NCI-H2171 (cell line): ENCODE results near the gene INHBE.
A peak's percentile ranks its signal among the peaks of the same experiment; 100 is the strongest.
"Not testable (repeated sequence)": the region's sequence is repeated elsewhere in the genome, so short reads cannot be mapped to it uniquely, and the experiment has no call there.

Source experiments
- DNase-seq: peaks from one replicate; lab custom pipeline; 2025; lab: John Stamatoyannopoulos, UW

INHBE gene

GRCh38 chr12:57476162-57476992 is 21.3 kb downstream of the INHBE start:
- DNase-seq: no peak

- no peak for DNase-seq
Observed at GRCh38 chr12:57476993-57477709, 22.0 kb downstream of the INHBE start.

DNA sequence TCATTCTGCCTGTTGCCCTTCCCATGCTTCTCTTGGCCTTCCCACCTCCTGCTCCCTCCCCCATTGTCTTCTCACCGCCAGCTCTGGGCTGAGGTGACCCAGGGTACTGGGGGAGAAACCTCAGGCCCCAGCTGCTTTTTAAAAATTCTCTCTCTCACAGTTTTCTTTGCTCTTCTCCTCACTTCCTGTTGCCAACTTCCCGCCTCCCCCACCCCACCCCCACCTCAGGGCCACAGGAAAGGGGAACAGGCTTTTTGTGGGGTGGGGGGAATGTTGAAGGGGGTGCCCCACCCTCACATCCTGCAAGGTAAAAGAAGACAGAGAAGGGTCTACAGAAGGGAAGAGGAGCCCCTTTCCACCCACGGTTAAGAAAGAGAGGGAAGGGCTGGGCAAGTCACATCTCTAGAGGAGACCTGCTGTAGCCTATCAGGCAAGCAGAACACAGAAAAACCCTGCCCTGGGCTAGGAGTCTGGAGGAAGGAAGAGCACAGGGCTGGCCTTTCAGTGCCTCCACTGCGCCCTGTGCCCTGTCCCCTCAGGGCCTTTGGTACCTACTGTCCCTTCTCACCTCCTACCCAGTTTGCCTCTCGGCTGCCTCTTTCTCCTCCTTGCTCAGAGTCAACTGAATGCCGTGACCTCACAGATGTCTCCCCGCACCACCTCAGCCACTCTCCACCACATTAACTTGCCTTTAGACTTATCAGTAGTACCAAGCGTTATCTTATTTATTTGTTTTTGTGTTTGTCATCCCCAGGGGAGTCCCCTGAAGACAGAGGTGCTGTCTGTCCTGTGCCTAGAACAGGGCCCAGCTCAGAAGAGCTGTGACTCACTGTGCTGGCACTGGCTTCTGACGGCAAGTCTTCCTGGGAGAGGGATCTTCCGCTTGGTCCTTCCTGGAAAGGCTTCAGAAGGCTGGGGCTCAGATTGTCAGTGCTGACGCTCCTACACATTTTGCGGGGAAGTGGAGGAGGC is 22.9 kb downstream of the INHBE start:
- no peak for DNase-seq

DNA sequence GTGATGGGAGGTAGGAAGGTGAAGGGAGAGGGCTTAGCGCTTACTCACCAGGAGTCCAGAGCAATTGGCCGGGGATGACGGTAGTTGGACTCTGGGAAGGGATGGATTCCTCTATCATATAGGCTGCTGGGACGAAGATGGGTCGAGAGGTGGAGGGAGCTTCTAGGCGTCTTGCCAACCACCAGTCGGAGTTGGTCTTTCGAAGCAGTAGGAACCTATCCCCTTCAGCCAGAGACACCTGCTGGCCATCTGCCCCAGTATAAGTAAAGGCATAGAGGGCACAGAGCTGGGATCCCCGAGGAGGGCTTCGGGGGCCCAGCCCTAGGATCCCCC is 23.9 kb downstream of the INHBE start:
- no peak for DNase-seq

DNA sequence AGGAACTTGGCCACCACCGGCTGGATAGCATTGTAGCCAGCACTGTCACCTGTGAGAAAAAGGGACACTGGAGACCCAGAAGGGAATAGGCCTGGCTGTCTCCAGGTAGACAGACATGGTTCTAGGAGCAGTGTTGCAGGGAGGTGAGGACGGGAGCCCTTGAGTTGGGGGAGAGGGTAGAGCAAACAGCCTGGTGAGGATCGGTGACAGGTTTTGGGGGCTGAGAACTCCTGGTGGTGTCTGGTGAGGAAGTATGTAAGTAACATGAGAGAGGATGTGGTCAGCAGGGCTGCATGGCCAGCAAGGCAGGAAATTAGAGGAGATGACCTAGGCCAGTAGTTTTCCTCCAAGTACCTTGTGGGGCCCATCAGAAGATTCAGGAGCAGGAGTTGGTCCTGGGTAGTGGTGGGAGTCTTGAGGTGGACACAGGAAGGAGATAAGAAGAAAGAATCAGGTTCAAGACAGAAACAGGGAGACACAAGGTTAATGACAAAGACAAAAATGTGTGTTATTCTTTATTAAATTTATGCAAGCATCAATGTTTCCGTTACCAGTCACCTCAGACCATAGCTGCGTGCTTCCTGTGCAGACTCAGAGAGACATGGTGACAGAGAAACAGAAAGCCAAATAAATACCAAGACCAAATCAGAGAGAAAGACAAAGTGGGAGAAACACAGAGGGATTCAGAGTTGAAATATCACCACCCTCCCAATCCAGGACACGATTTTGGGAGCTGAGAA is 24.4 kb downstream of the INHBE start, which contains the start of gene ARHGAP9:
Gene ARHGAP9 (minus strand): TSS at position 491 of the 740 bp plus-strand sequence. CDS start 460 bp downstream, at position 31.
- no peak for DNase-seq

GRCh38 chr12:57481671-57482070 is 26.6 kb downstream of the INHBE start:
- DNase-seq: no peak

DNA sequence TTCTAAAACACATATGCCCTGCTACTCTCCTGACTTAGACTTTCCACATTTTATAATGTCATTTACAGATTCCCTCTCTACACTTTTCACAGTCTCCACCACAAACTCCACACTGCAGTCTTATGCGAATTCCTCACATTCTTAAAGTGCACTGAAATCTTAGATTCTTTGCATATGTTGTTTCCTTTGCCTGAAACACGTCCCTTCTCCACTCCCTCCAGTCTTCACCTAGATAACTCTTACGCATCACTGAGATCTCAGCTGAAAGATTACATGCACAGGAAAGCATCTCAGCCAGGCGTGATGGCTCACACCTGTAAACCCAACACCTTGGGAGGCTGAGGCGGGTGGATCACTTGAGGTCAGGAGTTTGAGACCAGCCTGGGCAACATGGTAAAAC is 28.4 kb downstream of the INHBE start:
- no peak for DNase-seq

- DNase-seq: no peak
Observed at GRCh38 chr12:57485695-57486094, 30.6 kb downstream of the INHBE start.

DNA sequence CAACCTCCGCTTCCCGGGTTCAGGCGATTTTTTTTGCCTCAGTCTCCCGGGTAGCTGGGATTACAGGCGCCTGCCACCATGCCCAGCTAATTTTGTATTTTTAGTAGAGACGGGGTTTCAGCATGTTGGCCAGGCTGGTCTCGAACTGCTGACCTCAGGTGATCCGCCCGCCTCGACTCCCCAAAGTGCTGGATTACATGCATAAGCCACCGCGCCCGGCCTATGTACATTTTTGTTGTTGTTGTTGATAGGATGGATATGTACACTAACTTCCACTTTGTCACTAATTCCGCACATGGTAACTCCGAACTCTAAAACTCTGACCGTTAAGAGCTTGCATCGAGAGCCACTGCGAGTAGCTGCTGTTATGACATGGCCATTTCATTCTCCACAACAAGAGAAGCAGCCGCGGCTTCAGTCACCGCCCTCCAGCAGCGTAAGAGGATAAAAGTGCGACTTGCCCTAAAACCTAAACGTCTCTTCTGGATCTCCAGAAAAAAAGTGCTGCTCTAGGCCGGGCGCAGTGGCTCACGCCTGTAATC is 32.0 kb downstream of the INHBE start:
- DNase-seq: no peak

- peak; percentile 96 for DNase-seq
Observed at GRCh38 chr12:57487597-57488401, 32.7 kb downstream of the INHBE start, which contains the start of gene MARS1. MARS1 (plus strand) TSS chr12:57488068; CDS start chr12:57488091, 23 bp downstream.

DNA sequence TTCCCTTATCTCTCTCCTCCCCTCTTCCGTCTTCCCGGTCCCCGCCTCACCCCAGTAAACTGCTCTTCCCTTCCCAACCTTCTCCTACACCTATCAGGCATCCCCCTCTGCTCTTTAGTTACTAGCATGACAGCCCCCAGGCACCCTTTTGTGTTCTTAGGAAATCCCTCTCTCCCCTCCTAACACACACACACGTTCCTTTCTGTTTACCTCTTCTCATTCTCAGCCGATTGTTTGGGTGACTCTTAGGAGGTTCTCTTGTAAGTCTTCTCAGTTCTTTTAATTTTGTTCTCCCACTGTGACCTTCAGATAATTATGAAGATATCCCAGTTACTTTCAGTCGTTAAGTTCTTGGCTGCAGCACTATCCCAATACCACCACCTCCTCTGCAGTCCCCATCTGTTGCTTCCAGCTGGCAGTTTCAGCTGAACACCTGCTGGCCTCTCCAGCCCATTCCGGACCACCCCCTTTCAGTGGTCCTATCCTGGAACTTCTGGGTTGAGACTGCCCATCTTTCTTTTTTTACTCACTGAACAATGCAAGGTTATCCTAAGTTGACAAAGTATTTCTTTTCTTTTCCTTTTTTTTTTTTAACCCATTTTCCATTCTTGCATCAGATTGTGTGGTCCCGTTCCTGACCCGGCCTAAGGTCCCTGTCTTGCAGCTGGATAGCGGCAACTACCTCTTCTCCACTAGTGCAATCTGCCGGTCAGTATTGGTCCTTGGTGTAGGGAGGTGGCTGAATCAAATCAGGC is 33.5 kb downstream of the INHBE start:
- DNase-seq: no peak

DNA sequence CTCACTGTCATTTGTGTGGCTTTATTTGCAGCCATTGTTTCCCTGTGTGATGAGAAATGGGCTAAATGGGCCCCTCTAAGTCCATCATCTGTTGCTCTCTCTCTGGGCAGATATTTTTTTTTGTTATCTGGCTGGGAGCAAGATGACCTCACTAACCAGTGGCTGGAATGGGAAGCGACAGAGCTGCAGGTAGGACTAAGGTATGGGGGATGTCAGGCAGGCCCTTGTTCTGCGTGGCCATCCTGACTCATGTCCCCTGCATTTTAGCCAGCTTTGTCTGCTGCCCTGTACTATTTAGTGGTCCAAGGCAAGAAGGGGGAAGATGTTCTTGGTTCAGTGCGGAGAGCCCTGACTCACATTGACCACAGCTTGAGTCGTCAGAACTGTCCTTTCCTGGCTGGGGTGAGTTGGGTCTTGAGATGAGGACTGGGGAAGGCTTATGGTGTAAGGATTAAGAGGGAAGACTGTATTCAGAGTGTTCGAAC is 34.1 kb downstream of the INHBE start:
- no peak for DNase-seq

DNA sequence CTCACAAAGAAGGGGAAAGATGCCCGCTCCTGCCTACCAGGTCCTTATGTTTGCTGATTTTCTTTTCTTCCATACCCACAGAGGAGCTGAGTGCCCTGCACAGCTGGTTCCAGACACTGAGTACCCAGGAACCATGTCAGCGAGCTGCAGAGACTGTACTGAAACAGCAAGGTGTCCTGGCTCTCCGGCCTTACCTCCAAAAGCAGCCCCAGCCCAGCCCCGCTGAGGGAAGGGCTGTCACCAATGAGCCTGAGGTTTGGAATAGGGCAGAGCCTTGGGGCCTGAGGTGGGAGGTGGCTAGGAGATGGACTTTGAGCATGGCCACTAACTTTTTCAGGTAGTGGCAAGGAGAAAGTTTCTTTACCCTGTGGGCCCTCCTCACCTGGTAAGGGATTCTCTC is 35.0 kb downstream of the INHBE start:
- DNase-seq: no peak

DNA sequence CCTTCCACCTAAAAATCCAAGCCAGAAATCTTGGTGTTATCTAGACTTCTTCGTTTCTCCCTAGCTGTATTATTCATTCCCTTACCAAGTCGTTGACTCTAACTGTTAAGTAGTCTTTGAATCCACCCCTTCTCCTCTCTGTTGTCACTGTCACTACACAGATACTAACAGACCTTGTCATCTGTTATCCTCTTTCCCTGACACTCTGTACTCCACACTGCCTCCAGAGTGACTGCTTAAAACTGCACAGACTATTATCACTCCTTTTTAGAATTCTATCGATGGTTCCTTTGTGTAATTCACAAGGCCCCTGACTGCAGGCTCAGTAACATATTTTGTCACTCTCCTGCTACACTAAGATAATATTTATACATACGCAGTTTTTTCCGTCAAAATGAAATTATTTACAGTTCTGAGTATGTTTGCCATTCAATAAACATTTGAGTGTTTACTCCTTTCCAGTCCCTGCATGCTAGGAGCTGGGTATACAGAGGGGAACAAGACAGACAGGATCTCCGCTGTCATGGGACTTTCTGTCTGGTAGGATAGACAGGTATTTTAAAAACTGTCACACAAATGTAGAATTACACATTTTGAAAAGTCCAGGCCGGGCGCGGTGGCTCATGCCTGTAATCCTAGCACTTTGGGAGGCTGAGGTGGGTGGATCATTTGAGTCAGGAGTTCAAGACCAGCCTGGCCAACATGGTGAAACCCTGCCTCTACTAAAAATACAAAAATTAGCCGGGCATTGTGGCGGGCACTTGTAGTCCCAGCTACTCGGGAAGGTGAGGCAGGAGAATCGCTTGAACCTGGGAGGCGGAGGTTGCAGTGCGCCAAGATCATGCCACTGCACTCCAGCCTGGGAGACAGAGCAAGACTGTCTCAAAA is 36.5 kb downstream of the INHBE start:
- DNase-seq: no peak

GRCh38 chr12:57495051-57495701 is 40.1 kb downstream of the INHBE start:
- DNase-seq: not testable (repeated sequence)

DNA sequence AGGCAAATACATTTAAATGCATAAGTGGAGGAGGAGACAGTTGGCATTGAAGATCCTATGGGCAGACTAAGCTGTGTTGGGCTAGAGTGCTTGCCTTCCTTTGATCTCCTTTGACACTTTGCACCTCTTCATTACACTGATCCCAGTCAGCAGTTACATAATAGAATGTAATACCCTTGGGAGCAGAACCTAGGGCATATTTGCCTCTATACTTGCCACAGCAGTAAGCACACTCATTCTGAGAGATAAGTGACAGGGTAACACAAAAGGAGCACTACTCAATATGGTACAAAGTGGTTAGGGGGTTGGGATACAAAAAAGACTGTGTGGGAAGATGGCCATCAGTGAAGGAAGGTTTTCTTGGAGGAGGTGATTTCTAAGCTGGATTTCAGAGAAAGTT is 41.7 kb downstream of the INHBE start:
- no peak for DNase-seq

DNA sequence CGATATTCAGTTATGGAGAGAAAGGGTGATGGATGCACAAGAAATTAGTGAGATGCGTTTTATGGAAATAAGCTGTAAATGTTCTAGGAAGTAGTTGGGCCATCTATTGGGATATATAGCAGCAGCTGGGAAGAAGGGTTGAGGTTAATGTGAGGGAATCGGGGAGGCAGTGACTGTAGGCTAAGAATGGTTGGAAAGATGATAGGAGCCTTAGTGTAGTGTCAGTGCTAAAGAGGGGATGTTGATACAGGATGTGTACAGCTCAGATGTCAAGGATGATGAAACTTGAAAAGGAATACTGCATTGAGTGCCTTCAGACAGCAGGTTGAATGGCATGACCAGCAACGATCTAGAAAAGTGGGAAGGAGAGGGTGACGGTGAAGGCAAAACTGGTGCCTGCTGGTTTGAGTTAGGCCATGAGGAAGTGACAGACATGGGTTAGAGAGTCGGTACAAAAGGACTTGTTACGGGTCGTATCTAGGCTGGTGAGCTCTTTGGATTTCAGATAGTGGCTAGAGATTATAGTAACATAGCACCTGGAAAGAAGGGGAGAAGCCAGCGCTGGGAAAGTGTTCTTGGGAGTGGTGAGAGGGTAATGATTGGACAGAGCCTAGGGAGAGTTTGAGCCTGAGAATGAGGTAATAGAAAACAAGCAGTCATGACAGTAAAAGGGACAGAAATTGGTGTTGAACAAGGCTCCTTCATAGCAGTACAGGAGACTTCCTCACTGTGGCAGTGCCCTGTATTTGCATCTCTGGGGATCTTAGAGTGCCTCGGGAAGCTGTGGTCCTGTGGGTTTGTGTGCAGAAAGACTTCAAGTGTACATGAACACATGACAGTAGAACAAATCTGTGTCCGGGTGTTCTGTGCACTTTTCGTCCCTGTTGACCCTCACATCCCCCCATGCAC is 42.4 kb downstream of the INHBE start:
- no peak for DNase-seq
